ENCODE data around the gene NYAP2.

- TF ChIP-seq CTCF (conservative IDR thresholded peaks at IDR 0.05; ENCODE audit: low read length) (no peak), EZH2phosphoT487 (IDR thresholded peaks at IDR 0.05; ENCODE audit: borderline replicate concordance) (no peak)
Measured at GRCh38 chr2:225512876-225513540, 113.5 kb downstream of the NYAP2 start.
